ENCODE measurements around the gene FOXN3.

Gene FOXN3

DNA sequence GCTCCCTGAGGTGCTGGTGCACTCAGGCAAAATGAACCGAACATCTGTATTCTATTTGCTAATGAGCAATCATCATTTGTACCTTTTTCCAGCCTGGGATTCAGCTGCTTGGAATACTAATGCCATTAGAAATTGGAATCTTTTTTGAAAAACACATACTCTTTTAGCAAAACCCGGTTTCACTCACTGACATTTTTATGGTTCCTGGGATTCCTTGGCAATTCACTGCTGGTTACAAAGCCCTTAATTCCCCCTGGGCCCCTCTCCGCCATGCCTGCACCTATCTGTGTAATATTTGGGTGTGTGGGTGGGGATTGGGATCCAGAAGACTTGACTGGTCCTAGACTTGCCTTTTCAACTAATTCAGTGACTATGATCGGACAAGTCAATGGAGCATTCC, 199.1 kb downstream of the FOXN3 start:
- POLR2A ChIA-PET (ENCODE audit: low non-redundant PET) = no interaction called here
- CTCF ChIA-PET = interaction anchor here (1.0 kb wide), 1 partner anchor 41 kb away, joined by 3 read pairs; no protein-coding TSS in a partner anchor
- no peak overlapping the region for H3K27ac ChIP-seq
- no peak for DNase-seq (ENCODE audit: low spot score)
- TF ChIP-seq, protein P1, sequence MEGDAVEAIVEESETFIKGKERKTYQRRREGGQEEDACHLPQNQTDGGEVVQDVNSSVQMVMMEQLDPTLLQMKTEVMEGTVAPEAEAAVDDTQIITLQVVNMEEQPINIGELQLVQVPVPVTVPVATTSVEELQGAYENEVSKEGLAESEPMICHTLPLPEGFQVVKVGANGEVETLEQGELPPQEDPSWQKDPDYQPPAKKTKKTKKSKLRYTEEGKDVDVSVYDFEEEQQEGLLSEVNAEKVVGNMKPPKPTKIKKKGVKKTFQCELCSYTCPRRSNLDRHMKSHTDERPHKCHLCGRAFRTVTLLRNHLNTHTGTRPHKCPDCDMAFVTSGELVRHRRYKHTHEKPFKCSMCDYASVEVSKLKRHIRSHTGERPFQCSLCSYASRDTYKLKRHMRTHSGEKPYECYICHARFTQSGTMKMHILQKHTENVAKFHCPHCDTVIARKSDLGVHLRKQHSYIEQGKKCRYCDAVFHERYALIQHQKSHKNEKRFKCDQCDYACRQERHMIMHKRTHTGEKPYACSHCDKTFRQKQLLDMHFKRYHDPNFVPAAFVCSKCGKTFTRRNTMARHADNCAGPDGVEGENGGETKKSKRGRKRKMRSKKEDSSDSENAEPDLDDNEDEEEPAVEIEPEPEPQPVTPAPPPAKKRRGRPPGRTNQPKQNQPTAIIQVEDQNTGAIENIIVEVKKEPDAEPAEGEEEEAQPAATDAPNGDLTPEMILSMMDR (conservative IDR thresholded peaks at IDR 0.05; ENCODE audit: low read depth) = no peak

- ChIA-PET POLR2A (ENCODE audit: low non-redundant PET) (no interaction called here), CTCF (no interaction called here)
- TF ChIP-seq, protein P1 (conservative IDR thresholded peaks at IDR 0.05; ENCODE audit: low read depth) = no peak
- no peak for DNase-seq (ENCODE audit: low spot score)
- H3K27ac ChIP-seq = no peak overlapping the region
Observed at GRCh38 chr14:89215531-89215930, 201.5 kb downstream of the FOXN3 start.

- POLR2A ChIA-PET (ENCODE audit: low non-redundant PET) = no interaction called here
- CTCF ChIA-PET = no interaction called here
- TF ChIP-seq, protein P1 (conservative IDR thresholded peaks at IDR 0.05; ENCODE audit: low read depth) = no peak
- H3K27ac ChIP-seq = no peak overlapping the region
- no peak for DNase-seq (ENCODE audit: low spot score)
Observed at GRCh38 chr14:89215114-89215513, 201.9 kb downstream of the FOXN3 start.

DNA sequence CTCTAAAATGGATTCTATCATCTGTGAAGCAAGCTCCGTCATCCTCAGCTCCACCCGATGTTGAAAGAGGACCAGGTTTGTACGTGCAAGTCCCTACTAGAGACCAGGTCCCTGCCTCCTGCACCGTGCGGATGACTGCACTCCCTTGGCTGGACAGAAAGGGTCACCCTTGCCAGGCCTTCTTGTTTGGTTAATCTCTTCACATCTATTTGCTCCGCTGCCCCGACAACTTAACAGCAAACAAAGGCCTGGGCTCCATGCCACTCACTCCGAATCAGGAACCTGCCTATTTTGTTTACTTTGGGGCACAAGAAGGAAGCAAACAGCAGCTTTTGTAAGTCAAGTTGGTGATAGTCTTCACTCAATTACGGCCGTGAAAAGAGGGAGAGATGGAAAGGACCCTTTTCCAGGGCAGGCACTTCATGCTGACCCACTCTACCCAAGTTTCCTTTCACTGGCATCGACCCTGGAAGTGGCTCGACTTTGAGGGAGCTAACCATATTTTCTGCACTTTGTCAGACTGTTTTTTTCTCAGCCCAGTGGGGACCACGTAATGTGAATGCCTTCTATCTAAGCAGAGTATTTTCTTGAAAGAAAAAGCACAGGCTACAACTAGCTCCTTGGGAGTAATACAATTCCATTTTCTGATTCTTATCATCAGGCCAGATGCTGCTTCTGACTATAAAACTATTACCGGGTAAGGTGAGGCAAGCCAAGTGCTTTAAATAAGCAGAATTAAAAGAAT, 202.6 kb downstream of the FOXN3 start:
- CTCF ChIA-PET = interaction anchor here (0.6 to 1.1 kb wide), 3 partner anchors 19 to 1450 kb away, joined by 3 to 7 read pairs (median 3); no protein-coding TSS in a partner anchor
- H3K27ac ChIP-seq = peak overlapping the region; percentile 34
- TF ChIP-seq, protein P1 (conservative IDR thresholded peaks at IDR 0.05; ENCODE audit: low read depth) = no peak

DNA sequence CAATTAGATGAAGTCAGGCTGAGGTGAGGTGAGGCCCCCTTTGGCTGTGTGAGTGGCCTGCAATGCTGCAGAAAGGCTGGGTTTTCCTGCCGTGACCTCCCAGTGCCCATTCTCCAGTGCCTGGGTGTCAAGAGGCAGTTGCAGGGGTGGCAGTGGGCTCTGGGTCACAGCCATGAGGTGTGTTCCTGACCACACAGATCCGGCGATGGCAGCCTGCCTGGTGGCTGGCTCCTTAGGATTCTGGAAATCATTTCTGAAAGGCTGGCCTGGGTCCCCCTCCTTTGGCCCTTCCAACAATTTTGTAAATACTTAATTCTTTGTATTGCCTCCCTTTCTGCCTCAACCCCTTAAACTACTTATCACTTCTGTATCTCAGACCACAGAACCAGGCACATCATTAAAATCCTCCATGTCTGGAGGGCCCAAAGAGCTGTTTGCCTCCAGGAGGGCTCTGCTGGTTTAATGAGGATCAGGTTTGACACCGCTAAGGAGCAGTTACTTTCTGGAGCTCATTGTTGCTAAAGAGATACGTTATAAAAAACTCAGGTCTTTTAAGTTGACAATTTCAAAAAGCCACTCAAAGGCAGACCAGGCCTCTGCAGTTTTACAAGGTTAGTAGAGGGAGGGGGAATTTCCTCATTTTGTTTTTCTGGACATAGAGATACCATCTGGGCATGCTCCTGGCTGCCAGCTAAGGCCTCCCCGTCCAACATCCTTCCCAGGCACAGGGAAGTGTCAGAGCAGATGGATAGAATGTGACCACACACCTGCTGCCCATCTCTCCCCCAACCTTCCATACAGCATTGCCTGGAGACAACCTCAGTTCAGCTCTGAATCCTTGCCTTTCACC, 204.4 kb downstream of the FOXN3 start:
- TF ChIP-seq, protein P1 (conservative IDR thresholded peaks at IDR 0.05; ENCODE audit: low read depth) = no peak
- CTCF ChIA-PET = interaction anchor here (1.1 kb wide), 1 partner anchor 18 kb away, joined by 3 read pairs; no protein-coding TSS in a partner anchor
- no peak overlapping the region for H3K27ac ChIP-seq
- DNase-seq (ENCODE audit: low spot score) = no peak
- POLR2A ChIA-PET (ENCODE audit: low non-redundant PET) = no interaction called here

More for the DNA sequence above, 202.6 kb downstream of the FOXN3 start:
- POLR2A ChIA-PET (ENCODE audit: low non-redundant PET) = no interaction called here
- DNase-seq (ENCODE audit: low spot score) = peak; percentile 16

- no peak overlapping the region for H3K27ac ChIP-seq
- CTCF ChIA-PET = no interaction called here
- no peak for DNase-seq (ENCODE audit: low spot score)
- TF ChIP-seq, protein P1 (conservative IDR thresholded peaks at IDR 0.05; ENCODE audit: low read depth) = no peak
- POLR2A ChIA-PET (ENCODE audit: low non-redundant PET) = no interaction called here
Observed at GRCh38 chr14:89209558-89209957, 207.5 kb downstream of the FOXN3 start.
